Fibroblast of villous mesenchyme (primary cell): ENCODE measurements around the gene KIF6. TPM values are rescaled to one million over a fixed set of nuclear protein-coding genes. Genes with fewer than 3 reads are reported as not detected.

Experiments
- DNase-seq: peaks from one replicate; pipeline ENCODE4 v3.0.0-alpha.2; 2010; ENCODE audit warnings: low read depth
- H3K4me3 ChIP-seq: 2 replicates; pipeline ENCODE4 v1.5.1; 2011; ENCODE audit warnings: low read depth, mild to moderate bottlenecking, low read length
- total RNA-seq: library from RNA; depleted of rRNA; stranded (reverse); fragments of >200 nt; gene quantifications from 2 replicates; pipeline ENCODE4 v1.2.3, GENCODE V29; 2012
- TF ChIP-seq, protein P1 (sequence below): IDR thresholded peaks from 2 replicates; pipeline ENCODE4 v1.5.1; 2012; ENCODE audit warnings: low read depth, mild to moderate bottlenecking, low read length; ENCODE audit not compliant: insufficient read depth

The KIF6 gene
- total RNA-seq, 1 donor = 0.43 TPM

DNA sequence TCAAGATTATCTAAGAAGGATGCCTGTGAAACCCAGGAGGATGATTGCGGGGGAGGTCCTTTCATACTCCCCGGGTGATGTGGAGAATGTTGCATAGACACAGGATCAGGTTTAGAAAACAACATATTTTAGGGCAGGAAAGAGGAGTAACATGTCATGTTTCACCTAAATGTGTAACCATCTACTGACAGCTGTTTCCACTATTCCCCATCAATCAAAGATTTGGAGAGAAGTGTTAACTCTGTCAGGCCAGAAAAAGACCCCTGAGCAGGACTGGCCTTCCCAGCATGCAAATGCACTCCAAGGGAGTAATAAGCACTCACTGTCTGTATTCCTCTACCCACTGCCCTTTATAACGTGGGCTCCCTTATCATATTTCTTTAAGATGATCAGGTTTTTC lies 254.7 kb downstream of the KIF6 start:
- TF ChIP-seq, protein P1, sequence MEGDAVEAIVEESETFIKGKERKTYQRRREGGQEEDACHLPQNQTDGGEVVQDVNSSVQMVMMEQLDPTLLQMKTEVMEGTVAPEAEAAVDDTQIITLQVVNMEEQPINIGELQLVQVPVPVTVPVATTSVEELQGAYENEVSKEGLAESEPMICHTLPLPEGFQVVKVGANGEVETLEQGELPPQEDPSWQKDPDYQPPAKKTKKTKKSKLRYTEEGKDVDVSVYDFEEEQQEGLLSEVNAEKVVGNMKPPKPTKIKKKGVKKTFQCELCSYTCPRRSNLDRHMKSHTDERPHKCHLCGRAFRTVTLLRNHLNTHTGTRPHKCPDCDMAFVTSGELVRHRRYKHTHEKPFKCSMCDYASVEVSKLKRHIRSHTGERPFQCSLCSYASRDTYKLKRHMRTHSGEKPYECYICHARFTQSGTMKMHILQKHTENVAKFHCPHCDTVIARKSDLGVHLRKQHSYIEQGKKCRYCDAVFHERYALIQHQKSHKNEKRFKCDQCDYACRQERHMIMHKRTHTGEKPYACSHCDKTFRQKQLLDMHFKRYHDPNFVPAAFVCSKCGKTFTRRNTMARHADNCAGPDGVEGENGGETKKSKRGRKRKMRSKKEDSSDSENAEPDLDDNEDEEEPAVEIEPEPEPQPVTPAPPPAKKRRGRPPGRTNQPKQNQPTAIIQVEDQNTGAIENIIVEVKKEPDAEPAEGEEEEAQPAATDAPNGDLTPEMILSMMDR = no peak
- H3K4me3 ChIP-seq = no peak overlapping the region
- DNase-seq = no peak

- DNase-seq = no peak
- TF ChIP-seq, protein P1 = no peak
- no peak overlapping the region for H3K4me3 ChIP-seq
These were observed 256.8 kb downstream of the KIF6 start for GRCh38 chr6:39468385-39468784.

- TF ChIP-seq, protein P1 = no peak
- no peak for DNase-seq
- no peak overlapping the region for H3K4me3 ChIP-seq
These were observed 258.6 kb downstream of the KIF6 start for GRCh38 chr6:39466631-39467030.

- H3K4me3 ChIP-seq = no peak overlapping the region
- DNase-seq = no peak
- TF ChIP-seq, protein P1 = no peak
These were observed 259.7 kb downstream of the KIF6 start for GRCh38 chr6:39465539-39465938.

GRCh38 chr6:39464067-39464466 lies 261.1 kb downstream of the KIF6 start:
- TF ChIP-seq, protein P1 = no peak
- DNase-seq = no peak

DNA sequence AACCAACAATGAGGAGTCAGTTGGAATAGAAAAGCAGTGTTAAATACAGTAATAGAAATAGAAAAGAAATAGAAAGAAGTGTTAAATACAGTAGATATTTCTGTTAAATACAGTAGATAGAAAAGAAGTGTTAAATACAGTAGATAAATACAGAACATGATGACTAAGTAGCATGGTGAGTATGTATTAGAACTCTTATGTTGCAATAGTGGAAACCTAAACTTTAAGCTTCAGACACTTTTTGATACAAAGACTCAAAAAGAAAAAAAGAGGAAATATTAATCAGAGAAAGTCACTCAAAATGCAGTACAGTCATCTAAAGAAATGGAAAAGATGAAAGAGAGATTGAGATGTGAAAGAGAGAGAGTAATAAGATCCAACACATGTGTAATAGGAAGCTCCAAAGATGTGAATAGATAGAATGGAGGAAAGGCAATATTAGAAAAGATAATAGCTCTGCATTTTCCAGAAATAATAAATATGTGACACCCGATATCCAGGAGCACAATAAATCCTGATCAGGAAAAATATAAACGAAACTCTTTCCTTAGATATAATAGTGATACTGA lies 271.2 kb downstream of the KIF6 start:
- no peak for DNase-seq
- H3K4me3 ChIP-seq = no peak overlapping the region
- TF ChIP-seq, protein P1 = no peak

More at GRCh38 chr6:39464067-39464466, 261.1 kb downstream of the KIF6 start:
- H3K4me3 ChIP-seq = no peak overlapping the region

- TF ChIP-seq, protein P1 = no peak
- no peak for DNase-seq
- H3K4me3 ChIP-seq = no peak overlapping the region
These were observed 272.0 kb downstream of the KIF6 start for GRCh38 chr6:39453241-39453640.
